NT2/D1 (cell line): ENCODE measurements around the gene PCSK6.

Experiments used
- DNase-seq: peaks from one replicate; pipeline ENCODE4 v3.0.0-alpha.2; 2011; ENCODE audit warnings: low read depth, low spot score
- H3K27me3 ChIP-seq: 2 replicates; pipeline ENCODE4 v1.6.0; 2011; ENCODE audit warnings: mild to moderate bottlenecking; ENCODE audit not compliant: insufficient read length, insufficient read depth
- H3K36me3 ChIP-seq: 2 replicates; pipeline ENCODE4 v1.6.1; 2011; ENCODE audit warnings: mild to moderate bottlenecking, low read length, mixed read lengths; ENCODE audit not compliant: insufficient read depth, insufficient read length
- H3K4me1 ChIP-seq: 2 replicates; pipeline ENCODE4 v1.5.1; 2011; ENCODE audit not compliant: insufficient read depth, insufficient read length
- H3K4me3 ChIP-seq: 2 replicates; pipeline ENCODE4 v1.5.1; 2011; ENCODE audit warnings: low read depth; ENCODE audit not compliant: insufficient read length
- H3K9ac ChIP-seq: 2 replicates; pipeline ENCODE4 v1.6.0; 2011; ENCODE audit warnings: low read depth; ENCODE audit not compliant: insufficient read length
- H3K9me3 ChIP-seq: 2 replicates; pipeline ENCODE4 v1.5.1; 2011; ENCODE audit warnings: mild to moderate bottlenecking, low read length; ENCODE audit not compliant: insufficient read depth
- SUZ12 ChIP-seq: IDR thresholded peaks from 2 replicates; pipeline ENCODE4 v1.6.1; 2011; ENCODE audit not compliant: insufficient read length, insufficient read depth; ENCODE audit errors: extremely low read depth
- YY1 ChIP-seq: IDR thresholded peaks from 2 replicates; pipeline ENCODE4 v1.6.1; 2011; ENCODE audit not compliant: insufficient read length, insufficient read depth
- ZNF274 ChIP-seq: IDR thresholded peaks from 2 replicates; pipeline ENCODE4 v1.6.1; 2011; ENCODE audit warnings: mild to moderate bottlenecking, low read depth, low read length

PCSK6 gene

GRCh38 chr15:101396484-101397261 is 92.8 kb downstream of the PCSK6 start:
- Histone ChIP-seq H3K9ac (no peak overlapping the region), H3K36me3 (peaks cover 5% of the 10 kb centered on the region)

GRCh38 chr15:101394654-101395053 is 94.9 kb downstream of the PCSK6 start:
- Histone ChIP-seq H3K27me3 (no peaks in the 10 kb centered on the region), H3K4me3 (no peak overlapping the region), H3K9ac (no peak overlapping the region), H3K9me3 (no peaks in the 10 kb centered on the region), H3K4me1 (peaks cover 10% of the 10 kb centered on the region), H3K36me3 (peaks cover 8% of the 10 kb centered on the region)
- no peak for DNase-seq
- TF ChIP-seq YY1 (no peak), SUZ12 (no peak), ZNF274 (no peak)

More at GRCh38 chr15:101396484-101397261, 92.8 kb downstream of the PCSK6 start:
- no peak for DNase-seq
- no peak for TF ChIP-seq ZNF274
- TF ChIP-seq SUZ12, result no peak
- TF ChIP-seq YY1, result no peak
- H3K4me3 ChIP-seq, result no peak overlapping the region
- peaks cover 10% of the 10 kb centered on the region for H3K4me1 ChIP-seq
- H3K9me3 ChIP-seq, result no peaks in the 10 kb centered on the region
- no peaks in the 10 kb centered on the region for H3K27me3 ChIP-seq

GRCh38 chr15:101394056-101394630 is 95.4 kb downstream of the PCSK6 start:
- Histone ChIP-seq H3K36me3 (peaks cover 8% of the 10 kb centered on the region), H3K9me3 (no peaks in the 10 kb centered on the region), H3K9ac (no peak overlapping the region), H3K27me3 (no peaks in the 10 kb centered on the region), H3K4me1 (peaks cover 10% of the 10 kb centered on the region), H3K4me3 (no peak overlapping the region)
- DNase-seq, result no peak
- no peak for TF ChIP-seq SUZ12
- TF ChIP-seq YY1, result no peak
- TF ChIP-seq ZNF274, result no peak

GRCh38 chr15:101393172-101393571 is 96.3 kb downstream of the PCSK6 start:
- TF ChIP-seq SUZ12, result no peak
- H3K9ac ChIP-seq, result no peak overlapping the region
- H3K4me3 ChIP-seq, result no peak overlapping the region
- no peaks in the 10 kb centered on the region for H3K9me3 ChIP-seq
- H3K36me3 ChIP-seq, result peaks cover 11% of the 10 kb centered on the region
- no peaks in the 10 kb centered on the region for H3K27me3 ChIP-seq
- DNase-seq, result no peak
- peaks cover 9% of the 10 kb centered on the region for H3K4me1 ChIP-seq

GRCh38 chr15:101391981-101392640 is 97.4 kb downstream of the PCSK6 start:
- no peaks in the 10 kb centered on the region for H3K9me3 ChIP-seq
- TF ChIP-seq SUZ12 (no peak), ZNF274 (no peak), YY1 (no peak)
- H3K27me3 ChIP-seq, result no peaks in the 10 kb centered on the region
- no peak overlapping the region for H3K4me3 ChIP-seq
- DNase-seq, result no peak
- H3K36me3 ChIP-seq, result peaks cover 8% of the 10 kb centered on the region
- H3K4me1 ChIP-seq, result no peaks in the 10 kb centered on the region
- no peak overlapping the region for H3K9ac ChIP-seq

- peaks cover 10% of the 10 kb centered on the region for H3K36me3 ChIP-seq
- H3K9me3 ChIP-seq, result no peaks in the 10 kb centered on the region
- H3K4me1 ChIP-seq, result no peaks in the 10 kb centered on the region
- H3K4me3 ChIP-seq, result no peak overlapping the region
- DNase-seq, result no peak
- H3K9ac ChIP-seq, result no peak overlapping the region
- H3K27me3 ChIP-seq, result no peaks in the 10 kb centered on the region
- no peak for TF ChIP-seq YY1
- no peak for TF ChIP-seq SUZ12
- no peak for TF ChIP-seq ZNF274
These were observed 98.1 kb downstream of the PCSK6 start for GRCh38 chr15:101391431-101391830.

GRCh38 chr15:101390462-101390861 is 99.0 kb downstream of the PCSK6 start:
- Histone ChIP-seq H3K27me3 (no peaks in the 10 kb centered on the region), H3K4me3 (no peak overlapping the region), H3K9me3 (no peaks in the 10 kb centered on the region), H3K9ac (no peak overlapping the region), H3K4me1 (no peaks in the 10 kb centered on the region), H3K36me3 (peaks cover 10% of the 10 kb centered on the region)
- DNase-seq, result no peak
- TF ChIP-seq ZNF274, result no peak
- no peak for TF ChIP-seq SUZ12
- TF ChIP-seq YY1, result no peak
